ENCODE results near the gene PRR36.

The PRR36 gene

DNA sequence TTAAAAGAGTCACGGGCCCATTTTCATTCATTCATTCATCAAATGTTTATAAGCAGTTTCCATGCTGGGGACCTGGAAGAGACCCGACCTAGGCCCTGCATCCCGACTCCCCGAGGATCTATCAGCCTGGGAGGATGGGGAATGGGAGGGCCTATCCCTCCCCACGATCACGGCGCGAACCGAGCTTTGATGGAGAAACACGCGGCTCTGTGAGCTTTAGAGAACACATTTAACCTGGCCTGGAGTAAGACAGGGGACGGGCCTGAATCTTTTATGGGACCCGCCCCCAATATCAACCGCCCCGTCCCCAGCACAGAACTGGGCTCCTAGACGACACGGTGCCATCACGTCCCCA lies 45.0 kb downstream of the PRR36 start:
- TF ChIP-seq, protein P1, sequence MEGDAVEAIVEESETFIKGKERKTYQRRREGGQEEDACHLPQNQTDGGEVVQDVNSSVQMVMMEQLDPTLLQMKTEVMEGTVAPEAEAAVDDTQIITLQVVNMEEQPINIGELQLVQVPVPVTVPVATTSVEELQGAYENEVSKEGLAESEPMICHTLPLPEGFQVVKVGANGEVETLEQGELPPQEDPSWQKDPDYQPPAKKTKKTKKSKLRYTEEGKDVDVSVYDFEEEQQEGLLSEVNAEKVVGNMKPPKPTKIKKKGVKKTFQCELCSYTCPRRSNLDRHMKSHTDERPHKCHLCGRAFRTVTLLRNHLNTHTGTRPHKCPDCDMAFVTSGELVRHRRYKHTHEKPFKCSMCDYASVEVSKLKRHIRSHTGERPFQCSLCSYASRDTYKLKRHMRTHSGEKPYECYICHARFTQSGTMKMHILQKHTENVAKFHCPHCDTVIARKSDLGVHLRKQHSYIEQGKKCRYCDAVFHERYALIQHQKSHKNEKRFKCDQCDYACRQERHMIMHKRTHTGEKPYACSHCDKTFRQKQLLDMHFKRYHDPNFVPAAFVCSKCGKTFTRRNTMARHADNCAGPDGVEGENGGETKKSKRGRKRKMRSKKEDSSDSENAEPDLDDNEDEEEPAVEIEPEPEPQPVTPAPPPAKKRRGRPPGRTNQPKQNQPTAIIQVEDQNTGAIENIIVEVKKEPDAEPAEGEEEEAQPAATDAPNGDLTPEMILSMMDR (IDR thresholded peaks at IDR 0.05; ENCODE audit: low read depth, low read length, missing control alignments): no peak
- in situ Hi-C loops (cut with HindIII; ENCODE audit: low sequenced_read_pairs): no loop called here
- H3K4me3 ChIP-seq (ENCODE audit: low read depth, low read length): peak overlapping the region; percentile 36
- no peak for DNase-seq (ENCODE audit: low read depth)

DNA sequence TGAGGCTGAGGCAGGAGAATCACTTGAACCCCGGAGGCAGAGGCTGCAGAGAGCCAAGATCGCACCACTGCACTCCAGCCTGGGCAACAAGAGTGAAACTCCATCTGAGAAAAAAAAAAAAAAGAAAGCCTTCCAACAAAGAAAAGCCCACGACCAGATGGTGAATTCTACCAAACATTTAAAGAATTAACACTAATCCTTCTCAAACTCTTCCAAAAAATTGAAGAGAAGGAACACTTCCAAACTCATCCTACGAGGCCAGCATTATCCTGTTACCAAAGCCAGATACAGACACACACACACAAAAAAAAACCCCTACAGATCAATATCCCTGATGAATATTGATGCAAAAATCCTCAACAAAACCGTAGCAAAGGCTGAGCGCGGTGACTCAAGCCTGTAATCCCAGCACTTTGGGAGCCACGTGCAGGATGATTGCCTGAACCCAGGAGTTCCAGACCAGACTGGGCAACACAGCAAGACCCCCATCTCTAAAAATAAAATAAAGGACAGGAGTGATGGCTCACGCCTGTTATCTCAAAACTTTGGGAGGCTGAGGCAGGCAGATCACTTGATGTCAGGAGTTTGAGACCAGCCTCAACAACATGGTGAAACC lies 50.4 kb downstream of the PRR36 start:
- TF ChIP-seq, protein P1 (IDR thresholded peaks at IDR 0.05; ENCODE audit: low read depth, low read length, missing control alignments): no peak
- H3K4me3 ChIP-seq (ENCODE audit: low read depth, low read length): no peak overlapping the region
- no peak for DNase-seq (ENCODE audit: low read depth)
- in situ Hi-C loops (cut with HindIII; ENCODE audit: low sequenced_read_pairs): no loop called here

DNA sequence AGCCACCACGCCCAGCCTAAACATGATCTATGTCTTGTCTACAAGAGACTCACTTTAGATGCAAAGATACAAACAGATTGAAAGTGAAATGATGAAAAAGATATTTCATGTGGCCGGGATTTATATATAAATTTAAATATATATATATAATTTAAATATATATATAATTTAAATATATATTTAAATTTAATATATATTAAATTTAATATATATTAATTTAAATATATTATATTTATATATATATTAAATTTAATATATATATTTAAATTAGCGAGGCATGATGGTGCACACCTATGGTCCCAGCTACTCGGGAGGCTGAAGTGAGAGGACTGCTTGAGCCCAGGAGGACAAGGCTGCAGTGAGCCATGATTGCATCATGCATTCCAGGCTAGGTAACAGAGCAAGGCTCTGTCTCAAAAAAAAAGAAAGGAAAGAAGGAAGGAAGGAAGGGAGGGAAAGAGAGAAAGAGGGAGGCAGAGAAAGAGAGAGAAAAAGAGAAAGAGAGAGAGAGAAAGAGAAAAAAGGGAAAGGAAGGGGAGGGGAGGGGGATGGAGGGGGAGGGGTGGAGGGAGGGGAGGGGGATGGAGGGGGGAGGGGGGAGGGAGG lies 51.2 kb downstream of the PRR36 start:
- TF ChIP-seq, protein P1 (IDR thresholded peaks at IDR 0.05; ENCODE audit: low read depth, low read length, missing control alignments): no peak
- no peak for DNase-seq (ENCODE audit: low read depth)
- in situ Hi-C loops (cut with HindIII; ENCODE audit: low sequenced_read_pairs): no loop called here
- H3K4me3 ChIP-seq (ENCODE audit: low read depth, low read length): no peak overlapping the region

DNA sequence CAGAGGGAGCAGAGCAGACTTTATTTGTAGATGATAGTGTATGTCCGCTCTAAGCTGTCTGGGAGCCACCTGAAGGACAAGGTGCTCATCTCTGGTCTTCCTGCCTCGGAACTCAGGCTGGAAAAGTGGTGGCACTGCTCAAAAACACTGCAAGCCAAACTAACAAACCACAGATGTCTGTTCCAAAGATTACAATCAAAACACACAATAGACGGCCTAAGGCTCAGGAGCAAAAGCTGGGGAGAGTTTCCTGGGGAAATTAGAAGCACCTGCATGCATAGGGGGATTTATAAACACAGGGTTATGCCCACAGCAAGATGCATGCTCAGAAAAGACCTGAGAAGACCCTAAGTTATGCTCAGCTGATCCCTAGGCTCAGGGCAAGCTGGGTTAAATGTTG lies 53.6 kb downstream of the PRR36 start:
- H3K4me3 ChIP-seq (ENCODE audit: low read depth, low read length): no peak overlapping the region
- TF ChIP-seq, protein P1 (IDR thresholded peaks at IDR 0.05; ENCODE audit: low read depth, low read length, missing control alignments): no peak
- in situ Hi-C loops (cut with HindIII; ENCODE audit: low sequenced_read_pairs): no loop called here
- no peak for DNase-seq (ENCODE audit: low read depth)

DNA sequence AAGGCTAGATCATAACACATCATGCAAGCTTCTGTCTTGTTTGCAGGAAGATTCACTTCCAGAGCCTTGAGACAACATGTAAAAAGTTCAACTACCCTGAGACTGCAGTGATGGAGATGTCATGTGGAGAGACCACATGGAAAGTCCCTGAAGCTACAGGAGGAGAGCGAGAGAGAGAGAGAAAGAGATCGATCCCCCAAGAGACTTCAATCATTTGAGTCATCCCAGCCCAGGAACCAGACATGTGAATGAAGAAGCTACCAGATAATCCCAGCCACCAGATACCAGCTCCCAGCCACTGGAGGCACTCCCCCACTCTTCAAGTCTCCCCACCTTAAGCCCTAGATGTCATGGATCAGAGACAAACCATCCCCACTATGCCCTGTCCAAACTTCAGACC lies 54.9 kb downstream of the PRR36 start:
- in situ Hi-C loops (cut with HindIII; ENCODE audit: low sequenced_read_pairs): no loop called here
- TF ChIP-seq, protein P1 (IDR thresholded peaks at IDR 0.05; ENCODE audit: low read depth, low read length, missing control alignments): no peak
- H3K4me3 ChIP-seq (ENCODE audit: low read depth, low read length): no peak overlapping the region
- no peak for DNase-seq (ENCODE audit: low read depth)

DNA sequence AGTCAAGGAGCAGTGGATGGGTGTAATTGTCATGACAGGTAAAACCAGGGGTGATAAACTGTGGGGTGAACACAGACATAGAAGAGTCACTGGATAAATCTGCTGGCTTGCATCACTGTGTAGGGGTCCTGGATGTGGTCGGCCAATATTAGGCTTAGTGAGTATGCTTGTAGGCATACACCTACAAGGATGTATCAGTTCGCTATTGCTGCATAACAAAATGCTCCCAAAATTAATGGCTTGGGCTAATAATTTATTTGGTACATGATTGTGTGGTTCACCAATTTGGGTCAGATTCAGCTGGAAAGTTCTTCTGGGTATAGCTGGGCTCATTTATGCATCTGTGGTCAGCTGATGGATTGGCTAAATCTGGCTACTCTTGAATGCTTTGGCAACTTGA lies 55.4 kb downstream of the PRR36 start:
- H3K4me3 ChIP-seq (ENCODE audit: low read depth, low read length): no peak overlapping the region
- TF ChIP-seq, protein P1 (IDR thresholded peaks at IDR 0.05; ENCODE audit: low read depth, low read length, missing control alignments): no peak
- in situ Hi-C loops (cut with HindIII; ENCODE audit: low sequenced_read_pairs): no loop called here
- no peak for DNase-seq (ENCODE audit: low read depth)
